HepG2 (cell line): ENCODE measurements around the gene APCDD1L. TPM values are rescaled to one million over a fixed set of nuclear protein-coding genes. Genes with fewer than 3 reads are reported as not detected.
A peak's percentile ranks its signal among the peaks of the same experiment; 100 is the strongest.

ENCODE experiments used
- ATAC-seq: fragments of 200-7000 bp; cut with Tn5 transposase; 3 replicates; pipeline ENCODE4 v1.9.1; 2020; ENCODE audit warnings: mild to moderate bottlenecking, moderate library complexity
- BruUV-seq: library from RNA; stranded (reverse); fragments of 400-500 nt; replicated peaks from 2 replicates; lab custom pipeline; 2021; lab: Mats Ljungman, UMichigan
- CTCF ChIA-PET: fragments of 300-600 bp; formaldehyde crosslinking; extraction: SDS; loops from one replicate; lab custom pipeline; 2021; ENCODE audit warnings: low total read pairs, inconsistent platforms, low intra/inter-chr PET ratio; lab: Yijun Ruan, JAX
- POLR2A ChIA-PET: fragments of 350-600 bp; sonication (Branson Sonifier 250); formaldehyde crosslinking; loops from one replicate; lab custom pipeline; 2020; ENCODE audit warnings: antibody characterized with exemption, inconsistent platforms; lab: Yijun Ruan, JAX
- DNase-seq: peaks from one replicate; pipeline ENCODE4 v3.0.0-alpha.2; 2015; ENCODE audit warnings: low spot score
- FAIRE-seq: peaks from 3 replicates; lab custom pipeline; 2011; peaks lifted over from hg19 to GRCh38; lab: Jason Lieb, UNC
- H2AFZ ChIP-seq: one replicate; pipeline ENCODE4 v1.6.1; 2011; ENCODE audit warnings: low read length, inconsistent platforms
- H3K27ac ChIP-seq: fragments of 300-600 bp; 3 replicates; pipeline ENCODE4 v1.8.0; 2011; ENCODE audit warnings: mixed run types, mild to moderate bottlenecking, mixed read lengths, low read length, inconsistent platforms; ENCODE audit not compliant: insufficient read depth; ENCODE audit errors: extremely low read length
- H3K27me3 ChIP-seq, 2 experiments: fragments of 200-600 bp in 1 of 2; 2 replicates in 1 of 2; 3 replicates in 1 of 2; pipeline versions ENCODE4 v1.6.0 to v1.8.0; 2011; ENCODE audit warnings: low read length in 2 of 2, mild to moderate bottlenecking in 2 of 2, moderate library complexity in 2 of 2, inconsistent platforms in 1 of 2; ENCODE audit not compliant: insufficient read depth in 2 of 2, control insufficient read depth in 1 of 2
- H3K36me3 ChIP-seq, 2 experiments: fragments of 200-600 bp in 1 of 2; replicated peaks in 1 of 2; 2 replicates in 1 of 2; 3 replicates in 1 of 2; pipeline versions ENCODE4 v1.5.1 to v1.8.0; 2011; ENCODE audit warnings: low read length in 2 of 2, inconsistent platforms in 1 of 2; ENCODE audit not compliant: insufficient read depth in 2 of 2, control insufficient read depth in 1 of 2
- H3K4me1 ChIP-seq: 2 replicates; pipeline ENCODE4 v1.5.1; 2012; ENCODE audit warnings: low read length, inconsistent platforms; ENCODE audit not compliant: insufficient read depth
- H3K4me2 ChIP-seq: 2 replicates; pipeline ENCODE4 v1.6.0; 2011; ENCODE audit warnings: low read depth, low read length, inconsistent platforms
- H3K4me3 ChIP-seq, 3 experiments: fragments of 200-600 bp in 1 of 3; sonication (generic), shearing (Covaris generic) in 1 of 3; replicated peaks in 1 of 3; 2 replicates each; pipeline ENCODE4 v1.5.1; 2011 to 2016; ENCODE audit warnings: low read length in 3 of 3, inconsistent platforms in 2 of 3, low read depth in 2 of 3, mild to moderate bottlenecking in 2 of 3, control low read depth in 1 of 3, mixed read lengths in 1 of 3; ENCODE audit not compliant: insufficient read depth in 1 of 3
- H3K79me2 ChIP-seq: one replicate; pipeline ENCODE4 v1.6.1; 2011; ENCODE audit warnings: low read length, inconsistent platforms; ENCODE audit not compliant: insufficient read depth
- H3K9ac ChIP-seq: 2 replicates; pipeline ENCODE4 v1.6.0; 2011; ENCODE audit warnings: mild to moderate bottlenecking, low read depth, low read length, inconsistent platforms; ENCODE audit not compliant: insufficient read depth
- H3K9me3 ChIP-seq: 2 replicates; pipeline ENCODE4 v1.5.1; 2012; ENCODE audit warnings: mild to moderate bottlenecking, low read length
- H4K20me1 ChIP-seq: 2 replicates; pipeline ENCODE4 v1.6.0; 2011; ENCODE audit warnings: inconsistent platforms, mild to moderate bottlenecking, low read length, moderate library complexity; ENCODE audit not compliant: insufficient read depth
- CBX1 ChIP-seq: IDR thresholded peaks from one replicate; pipeline ENCODE4 v1.6.1; 2016; ENCODE audit warnings: antibody characterized with exemption, low read depth
- DDIT3 ChIP-seq: sonication (generic); formaldehyde crosslinking; IDR thresholded peaks from 2 replicates; pipeline ENCODE4 v1.4.0; 2020; ENCODE audit warnings: mild to moderate bottlenecking, missing genetic modification reagents
- KLF13 ChIP-seq: sonication (generic); formaldehyde crosslinking; IDR thresholded peaks from 2 replicates; pipeline ENCODE4 v1.4.0; 2020; ENCODE audit warnings: mild to moderate bottlenecking, missing genetic modification reagents
- MTF1 ChIP-seq: sonication (generic); formaldehyde crosslinking; IDR thresholded peaks from 2 replicates; pipeline ENCODE4 v1.5.0; 2020; ENCODE audit warnings: missing genetic modification reagents
- REL ChIP-seq: sonication (generic); formaldehyde crosslinking; conservative IDR thresholded peaks from 2 replicates; pipeline ENCODE4 v1.8.0; 2022; ENCODE audit warnings: mild to moderate bottlenecking, missing genetic modification reagents, moderate library complexity
- STAG1 ChIP-seq: sonication (generic); formaldehyde crosslinking; IDR thresholded peaks from 2 replicates; pipeline ENCODE4 v1.4.0; 2020; ENCODE audit warnings: missing genetic modification reagents
- ZMAT5 ChIP-seq: sonication (generic); formaldehyde crosslinking; IDR thresholded peaks from 2 replicates; pipeline ENCODE4 v1.5.0; 2020; ENCODE audit warnings: mild to moderate bottlenecking, low read depth, missing genetic modification reagents, borderline replicate concordance
- ZNF430 ChIP-seq: sonication (generic); formaldehyde crosslinking; IDR thresholded peaks from 2 replicates; pipeline ENCODE4 v1.9.0; 2021; ENCODE audit warnings: mild to moderate bottlenecking, missing genetic modification reagents
- ZNF570 ChIP-seq: sonication (generic); formaldehyde crosslinking; IDR thresholded peaks from 2 replicates; pipeline ENCODE4 v1.4.0; 2020; ENCODE audit warnings: mild to moderate bottlenecking, missing genetic modification reagents, borderline replicate concordance
- ZNF788 ChIP-seq: sonication (generic); formaldehyde crosslinking; IDR thresholded peaks from 2 replicates; pipeline ENCODE4 v1.5.0; 2020; ENCODE audit warnings: mild to moderate bottlenecking, missing genetic modification reagents, borderline replicate concordance
- ZNF816 ChIP-seq: sonication (generic); formaldehyde crosslinking; IDR thresholded peaks from 2 replicates; pipeline ENCODE4 v1.8.0; 2022; ENCODE audit warnings: missing genetic modification reagents, mild to moderate bottlenecking, borderline replicate concordance
- ZNF878 ChIP-seq: sonication (generic); formaldehyde crosslinking; IDR thresholded peaks from 2 replicates; pipeline ENCODE4 v1.8.1; 2023; ENCODE audit warnings: mild to moderate bottlenecking, missing genetic modification reagents, moderate library complexity
- WGBS: methylation state at CpG from one replicate; pipeline ENCODE4 v1.1.6; 2017; ENCODE audit warnings: low lambda C conversion rate; 5-methylcytosine and 5-hydroxymethylcytosine counted together
- in situ Hi-C: cut with HindIII; loops from 2 replicates; pipeline ENCODE4 v1.10.0; 2017; ENCODE audit warnings: low pct_unique_long_range_greater_than_20kb; ENCODE audit not compliant: extremely low pct_ligation_motif_present
- intact Hi-C: fragments of 100-400 bp; cut with micrococcal nuclease; formaldehyde crosslinking; loops from one replicate; pipeline ENCODE4 v1.10.0; 2022; ENCODE audit not compliant: unreplicated experiment
- polyA plus RNA-seq, 8 experiments: library from polyadenylated mRNA; depleted of rRNA in 3 of 8; stranded (reverse) in 7 of 8; unstranded in 1 of 8; fragments of >200 nt; fragmentation: Illumina TruSeq in 4 of 8; extraction: Trizol in 4 of 8; gene quantifications; 2 replicates each; pipeline versions ENCODE4 v1.2.1 to v1.2.3, GENCODE V29; 2011 to 2016; ENCODE audit warnings: low read depth in 4 of 8, missing spikeins in 1 of 8, mixed read lengths in 1 of 8; ENCODE audit not compliant: insufficient read depth in 1 of 8
- total RNA-seq, 5 experiments: library from RNA; depleted of rRNA; stranded (reverse); fragments of >200 nt; fragmentation: Illumina TruSeq; extraction: Trizol; gene quantifications; 2 replicates each; pipeline ENCODE4 v1.2.3, GENCODE V29; 2016; ENCODE audit warnings: low read depth in 1 of 5

APCDD1L gene
- total and polyA plus RNA-seq, 2 of the 13 experiments (the other 11 are each of a cell fraction or from before 2014, with no cell fraction given) = not detected

- Histone ChIP-seq H3K4me2 (no peak overlapping the region), H3K4me3 (no peak overlapping the region), H3K79me2 (no peaks in the 10 kb centered on the region), H3K36me3 (no peaks in the 10 kb centered on the region), H4K20me1 (no peaks in the 10 kb centered on the region), H3K27ac (no peak overlapping the region), H3K4me1 (no peaks in the 10 kb centered on the region), H3K9ac (no peak overlapping the region), H3K9me3 (no peaks in the 10 kb centered on the region), H2AFZ (no peak overlapping the region), H3K27me3 (peaks cover 2 to 4% of the 10 kb centered on the region in 2 experiments; a peak in 2 of 5 replicates)
- ChIA-PET CTCF (no interaction called here), POLR2A (no interaction called here)
- BruUV-seq = no TSS peak
- FAIRE-seq (peak; percentile 8), DNase-seq (no peak), ATAC-seq (no peak)
- intact Hi-C loops (no loop called here), in situ Hi-C loops (no loop called here)
- 40% methylated on average over 7 of the region's 7 CpGs for WGBS
- no peak for TF ChIP-seq CBX1
- TF ChIP-seq ZNF430 (CRISPR knock-in tag) = no peak
- no peak for TF ChIP-seq DDIT3
- no peak for TF ChIP-seq ZNF878 (CRISPR knock-in tag)
- no peak for TF ChIP-seq REL
- TF ChIP-seq STAG1 (CRISPR knock-in tag) = no peak
- TF ChIP-seq ZNF570 (CRISPR knock-in tag) = no peak
- TF ChIP-seq ZNF788 (CRISPR knock-in tag) = no peak
These were observed 23.0 kb downstream of the APCDD1L start for GRCh38 chr20:58492074-58492718.

GRCh38 chr20:58486207-58486606 lies 29.0 kb downstream of the APCDD1L start:
- peaks cover 17% of the 10 kb centered on the region for H3K9me3 ChIP-seq
- H3K36me3 ChIP-seq = no peaks in the 10 kb centered on the region
- intact Hi-C loops (no loop called here), in situ Hi-C loops (loop anchor here (10.0 kb wide), 1 partner anchor 359 kb away; no protein-coding TSS in a partner anchor)
- no TSS peak for BruUV-seq
- H3K27me3 ChIP-seq = peaks cover 0 to 16% of the 10 kb centered on the region in 2 experiments; a peak in 2 of 5 replicates
- ChIA-PET CTCF (no interaction called here), POLR2A (no interaction called here)
- 1% methylated on average over 1 of the region's 1 CpG for WGBS
- no peaks in the 10 kb centered on the region for H3K79me2 ChIP-seq
- H3K4me3 ChIP-seq = no peak overlapping the region
- TF ChIP-seq ZNF816 (no peak), ZMAT5 (CRISPR knock-in tag) (no peak), KLF13 (CRISPR knock-in tag) (no peak), MTF1 (CRISPR knock-in tag) (no peak)
- no peak overlapping the region for H2AFZ ChIP-seq
- ATAC-seq = no peak
- H3K9ac ChIP-seq = no peak overlapping the region
- no peak for DNase-seq
- H4K20me1 ChIP-seq = no peaks in the 10 kb centered on the region
- H3K4me2 ChIP-seq = no peak overlapping the region
- H3K4me1 ChIP-seq = no peaks in the 10 kb centered on the region
- no peak overlapping the region for H3K27ac ChIP-seq
- FAIRE-seq = no peak
